GM12872 (cell line): ENCODE results near the gene CAMTA1.

Source experiments
- TF ChIP-seq, protein P1 (sequence below): IDR thresholded peaks from 3 replicates; pipeline ENCODE4 v1.5.1; 2011; ENCODE audit warnings: low read depth, mild to moderate bottlenecking, low read length, moderate library complexity; ENCODE audit not compliant: insufficient read depth

The CAMTA1 gene

DNA sequence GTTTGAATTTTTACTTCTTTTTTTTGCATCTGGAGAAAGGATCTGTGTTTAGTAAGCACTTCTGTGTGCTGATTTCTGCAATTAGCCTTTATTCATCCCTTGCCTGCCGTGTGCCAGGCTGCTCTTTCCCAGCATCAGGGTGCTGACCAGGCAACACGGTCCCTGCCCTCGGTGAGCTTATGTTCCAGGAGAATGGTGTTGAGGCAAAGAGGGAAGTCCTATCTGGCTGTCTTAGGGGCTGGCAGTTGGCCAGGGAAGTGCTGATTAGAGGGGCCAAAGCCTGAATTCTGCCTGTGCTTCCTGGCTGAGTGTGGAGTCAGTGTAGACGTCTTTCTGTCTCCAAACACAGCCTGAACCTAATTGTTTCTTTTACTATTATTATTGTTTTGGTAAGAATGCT lies 187.1 kb downstream of the CAMTA1 start:
- TF ChIP-seq, protein P1, sequence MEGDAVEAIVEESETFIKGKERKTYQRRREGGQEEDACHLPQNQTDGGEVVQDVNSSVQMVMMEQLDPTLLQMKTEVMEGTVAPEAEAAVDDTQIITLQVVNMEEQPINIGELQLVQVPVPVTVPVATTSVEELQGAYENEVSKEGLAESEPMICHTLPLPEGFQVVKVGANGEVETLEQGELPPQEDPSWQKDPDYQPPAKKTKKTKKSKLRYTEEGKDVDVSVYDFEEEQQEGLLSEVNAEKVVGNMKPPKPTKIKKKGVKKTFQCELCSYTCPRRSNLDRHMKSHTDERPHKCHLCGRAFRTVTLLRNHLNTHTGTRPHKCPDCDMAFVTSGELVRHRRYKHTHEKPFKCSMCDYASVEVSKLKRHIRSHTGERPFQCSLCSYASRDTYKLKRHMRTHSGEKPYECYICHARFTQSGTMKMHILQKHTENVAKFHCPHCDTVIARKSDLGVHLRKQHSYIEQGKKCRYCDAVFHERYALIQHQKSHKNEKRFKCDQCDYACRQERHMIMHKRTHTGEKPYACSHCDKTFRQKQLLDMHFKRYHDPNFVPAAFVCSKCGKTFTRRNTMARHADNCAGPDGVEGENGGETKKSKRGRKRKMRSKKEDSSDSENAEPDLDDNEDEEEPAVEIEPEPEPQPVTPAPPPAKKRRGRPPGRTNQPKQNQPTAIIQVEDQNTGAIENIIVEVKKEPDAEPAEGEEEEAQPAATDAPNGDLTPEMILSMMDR = no peak

DNA sequence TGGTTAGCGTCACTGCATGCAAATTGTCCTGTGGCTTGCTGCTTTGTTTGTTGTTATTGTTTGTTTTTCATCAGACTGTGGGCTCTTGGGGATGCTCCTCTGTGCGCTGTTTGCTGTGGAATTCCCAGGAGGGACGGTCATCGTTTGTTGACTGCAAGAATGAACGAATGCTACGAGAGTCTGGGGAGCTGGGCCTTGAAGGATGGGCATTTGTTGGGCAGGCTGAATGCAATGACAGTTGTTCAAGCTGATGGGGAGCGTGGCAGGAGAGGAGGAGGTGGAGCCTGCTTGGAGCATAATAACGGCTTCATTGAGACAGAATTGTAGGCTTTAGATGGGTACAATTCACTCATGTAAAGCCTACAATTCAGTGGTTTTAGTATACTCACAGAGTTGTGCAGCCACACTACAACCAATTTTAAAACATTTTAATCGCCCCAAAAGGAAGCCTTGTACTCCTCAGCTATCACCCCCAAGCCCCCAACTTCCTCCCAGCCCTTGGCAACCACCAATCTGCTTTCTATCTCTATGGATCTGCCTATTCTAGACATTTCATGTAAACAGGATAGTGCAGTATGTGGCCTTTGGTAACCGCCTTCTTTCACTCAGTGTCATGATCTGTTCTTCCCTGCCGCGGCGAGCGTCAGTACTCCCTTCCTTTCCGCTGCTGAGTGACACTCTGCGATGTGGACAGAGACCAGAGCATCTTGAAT lies 190.2 kb downstream of the CAMTA1 start:
- TF ChIP-seq, protein P1 = no peak

DNA sequence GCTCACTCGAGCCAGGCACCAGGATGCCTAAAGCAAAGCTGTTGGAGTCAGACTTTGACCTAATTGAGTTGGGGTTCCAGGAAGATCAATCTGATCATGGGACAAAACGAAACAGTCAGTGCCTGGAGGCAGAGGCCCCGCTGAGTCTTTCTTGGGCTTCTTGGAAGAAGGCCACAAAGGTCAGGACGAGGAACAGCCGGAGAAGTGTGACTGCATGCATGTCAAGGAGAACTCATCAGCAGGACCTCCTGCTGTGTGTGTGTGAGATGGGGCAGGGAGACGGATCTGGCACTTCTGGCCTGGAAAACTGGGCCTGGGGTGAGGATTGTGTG lies 190.8 kb downstream of the CAMTA1 start:
- TF ChIP-seq, protein P1 = no peak

DNA sequence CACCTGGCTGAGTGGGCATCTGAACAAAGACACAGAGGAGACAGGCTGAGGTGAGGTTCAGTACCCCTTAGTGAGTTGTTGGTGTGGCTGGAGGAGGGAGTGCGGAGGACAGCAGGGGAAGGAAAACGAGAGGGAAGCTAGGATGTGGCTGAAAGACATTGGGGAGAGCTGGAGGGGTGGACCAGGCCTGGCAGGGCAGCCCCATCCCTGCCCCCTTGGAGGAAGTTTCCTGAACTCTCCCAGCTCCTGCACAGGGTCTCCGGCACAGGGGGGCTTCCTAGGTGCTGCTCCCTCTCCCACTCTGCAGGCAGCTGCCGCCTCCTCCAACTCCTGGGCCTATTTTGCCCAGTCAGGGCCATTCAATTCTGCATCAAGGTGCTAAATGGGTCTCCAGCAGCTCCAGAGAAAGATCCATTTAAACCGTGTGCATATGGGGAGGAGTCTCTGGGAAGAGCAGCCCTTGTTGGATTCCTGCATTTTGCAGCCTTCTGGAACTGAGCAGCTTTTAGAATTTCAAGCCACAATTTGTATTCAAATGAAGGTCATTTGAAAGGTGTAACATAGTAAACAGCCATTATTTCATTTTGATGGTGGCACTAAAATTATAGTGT lies 193.9 kb downstream of the CAMTA1 start:
- TF ChIP-seq, protein P1 = no peak

DNA sequence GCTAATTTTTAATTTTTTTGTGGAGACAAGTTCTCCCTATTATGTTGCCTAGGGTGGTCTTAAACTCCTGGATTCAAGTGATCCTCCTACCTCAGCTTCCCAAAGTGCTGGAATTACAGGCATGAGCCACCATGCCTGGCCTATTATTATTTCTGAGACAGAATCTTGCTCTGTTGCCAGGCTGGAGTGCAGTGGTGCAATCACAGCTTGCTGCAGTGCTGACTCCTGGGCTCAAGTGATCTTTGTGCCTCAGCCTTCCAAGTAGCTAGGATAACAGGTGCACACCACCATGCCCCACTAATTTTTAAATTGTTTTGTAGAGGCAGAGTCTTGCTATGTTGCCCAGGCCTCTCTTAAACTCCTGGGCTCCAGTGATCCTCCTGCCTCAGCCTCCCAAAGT lies 196.3 kb downstream of the CAMTA1 start:
- TF ChIP-seq, protein P1 = no peak

DNA sequence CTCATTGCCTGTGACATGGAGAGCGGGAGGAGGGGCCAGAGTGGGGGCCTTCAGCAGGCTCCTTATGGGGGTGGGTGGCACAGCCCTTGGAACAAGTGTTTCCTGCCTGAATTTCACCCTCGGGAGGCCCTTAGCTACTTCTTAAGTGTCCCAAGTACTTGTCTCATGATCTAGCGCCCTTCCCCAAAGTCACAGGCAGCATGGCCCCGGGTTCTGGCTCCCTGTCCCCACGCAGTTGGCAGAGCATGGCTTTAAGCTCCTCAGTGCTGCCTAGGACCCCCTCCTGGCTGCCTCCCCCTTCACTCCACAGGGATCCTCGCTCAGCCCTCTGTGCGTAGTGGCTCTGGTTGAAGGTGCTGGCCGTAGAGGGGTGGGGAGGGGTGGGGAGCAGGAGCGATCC lies 197.2 kb downstream of the CAMTA1 start:
- TF ChIP-seq, protein P1 = no peak

DNA sequence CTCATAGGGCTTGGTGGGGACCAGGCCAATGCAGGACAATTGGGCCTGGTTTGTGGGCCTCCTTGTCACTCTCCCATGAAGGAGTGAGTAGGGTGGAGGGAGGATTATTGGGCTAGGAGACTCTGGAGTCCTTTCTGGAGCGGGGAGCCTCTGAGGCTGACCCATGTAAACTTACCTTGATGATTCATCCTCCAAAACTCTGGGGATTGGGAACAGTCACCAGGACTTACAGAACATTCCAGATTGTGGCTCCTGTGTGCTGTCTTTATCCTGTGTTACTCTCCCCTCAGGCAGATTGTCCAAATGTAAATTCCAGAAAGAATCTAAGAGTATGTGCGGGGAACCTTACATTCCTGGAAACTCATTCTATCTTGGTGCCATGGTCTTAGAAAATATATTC lies 197.6 kb downstream of the CAMTA1 start:
- TF ChIP-seq, protein P1 = no peak
